ENCODE results near the gene UBFD1.
"Not testable (repeated sequence)": the region's sequence is repeated elsewhere in the genome, so short reads cannot be mapped to it uniquely, and the experiment has no call there.

Gene UBFD1

GRCh38 chr16:23556881-23557778, at the start of gene UBFD1, which contains the start of gene EARS2:
Gene UBFD1 (plus strand): TSS chr16:23557727. CDS start chr16:23557743, 16 bp downstream.
Gene EARS2 (minus strand): TSS chr16:23557350. CDS start chr16:23557343, 7 bp downstream.
- peak within 1 kb of the TSS; percentile 94 for H3K4me3 ChIP-seq (ENCODE audit: low read depth, low read length)

GRCh38 chr16:23508589-23509440, 48.7 kb upstream of the UBFD1 start:
- peak overlapping the region; percentile 78 for H3K4me3 ChIP-seq (ENCODE audit: low read depth, low read length)

GRCh38 chr16:23509441-23509754, 48.1 kb upstream of the UBFD1 start:
- peak overlapping the region; percentile 78 for H3K4me3 ChIP-seq (ENCODE audit: low read depth, low read length)

- peak overlapping the region; percentile 78 for H3K4me3 ChIP-seq (ENCODE audit: low read depth, low read length)
These were observed 47.8 kb upstream of the UBFD1 start for GRCh38 chr16:23509782-23510163.

- peak within 1 kb of the TSS; percentile 78 for H3K4me3 ChIP-seq (ENCODE audit: low read depth, low read length)
These were observed 47.2 kb upstream of the UBFD1 start, which contains the start of gene GGA2 for GRCh38 chr16:23510164-23510914. Gene GGA2 (minus strand): TSS chr16:23510494. CDS start chr16:23510411, 83 bp downstream.

GRCh38 chr16:23510915-23511270, 46.6 kb upstream of the UBFD1 start:
- not testable (repeated sequence) for H3K4me3 ChIP-seq (ENCODE audit: low read depth, low read length)

- no peak overlapping the region for H3K4me3 ChIP-seq (ENCODE audit: low read depth, low read length)
These were observed 45.8 kb upstream of the UBFD1 start for GRCh38 chr16:23511731-23512130.

- no peak overlapping the region for H3K4me3 ChIP-seq (ENCODE audit: low read depth, low read length)
These were observed 45.3 kb upstream of the UBFD1 start for GRCh38 chr16:23512168-23512695.

- no peak overlapping the region for H3K4me3 ChIP-seq (ENCODE audit: low read depth, low read length)
These were observed 43.0 kb upstream of the UBFD1 start for GRCh38 chr16:23514381-23515152.

- H3K4me3 ChIP-seq (ENCODE audit: low read depth, low read length): no peak overlapping the region
These were observed 41.6 kb upstream of the UBFD1 start for GRCh38 chr16:23515881-23516280.

GRCh38 chr16:23516366-23517137, 41.0 kb upstream of the UBFD1 start:
- no peak overlapping the region for H3K4me3 ChIP-seq (ENCODE audit: low read depth, low read length)

- H3K4me3 ChIP-seq (ENCODE audit: low read depth, low read length): no peak overlapping the region
These were observed 39.1 kb upstream of the UBFD1 start for GRCh38 chr16:23518435-23518891.

GRCh38 chr16:23519282-23519681, 38.2 kb upstream of the UBFD1 start:
- no peak overlapping the region for H3K4me3 ChIP-seq (ENCODE audit: low read depth, low read length)

GRCh38 chr16:23520500-23520899, 37.0 kb upstream of the UBFD1 start:
- H3K4me3 ChIP-seq (ENCODE audit: low read depth, low read length): no peak overlapping the region

- no peak overlapping the region for H3K4me3 ChIP-seq (ENCODE audit: low read depth, low read length)
These were observed 36.3 kb upstream of the UBFD1 start for GRCh38 chr16:23521037-23521743.

- no peak overlapping the region for H3K4me3 ChIP-seq (ENCODE audit: low read depth, low read length)
These were observed 35.6 kb upstream of the UBFD1 start for GRCh38 chr16:23521965-23522364.

- H3K4me3 ChIP-seq (ENCODE audit: low read depth, low read length): no peak overlapping the region
These were observed 34.2 kb upstream of the UBFD1 start for GRCh38 chr16:23523321-23523720.

GRCh38 chr16:23523876-23524385, 33.6 kb upstream of the UBFD1 start:
- H3K4me3 ChIP-seq (ENCODE audit: low read depth, low read length): no peak overlapping the region
